Measurements from ENCODE around the gene LRIG3.

- TF ChIP-seq, protein P1, sequence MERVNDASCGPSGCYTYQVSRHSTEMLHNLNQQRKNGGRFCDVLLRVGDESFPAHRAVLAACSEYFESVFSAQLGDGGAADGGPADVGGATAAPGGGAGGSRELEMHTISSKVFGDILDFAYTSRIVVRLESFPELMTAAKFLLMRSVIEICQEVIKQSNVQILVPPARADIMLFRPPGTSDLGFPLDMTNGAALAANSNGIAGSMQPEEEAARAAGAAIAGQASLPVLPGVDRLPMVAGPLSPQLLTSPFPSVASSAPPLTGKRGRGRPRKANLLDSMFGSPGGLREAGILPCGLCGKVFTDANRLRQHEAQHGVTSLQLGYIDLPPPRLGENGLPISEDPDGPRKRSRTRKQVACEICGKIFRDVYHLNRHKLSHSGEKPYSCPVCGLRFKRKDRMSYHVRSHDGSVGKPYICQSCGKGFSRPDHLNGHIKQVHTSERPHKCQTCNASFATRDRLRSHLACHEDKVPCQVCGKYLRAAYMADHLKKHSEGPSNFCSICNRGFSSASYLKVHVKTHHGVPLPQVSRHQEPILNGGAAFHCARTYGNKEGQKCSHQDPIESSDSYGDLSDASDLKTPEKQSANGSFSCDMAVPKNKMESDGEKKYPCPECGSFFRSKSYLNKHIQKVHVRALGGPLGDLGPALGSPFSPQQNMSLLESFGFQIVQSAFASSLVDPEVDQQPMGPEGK (CRISPR knock-in tag; IDR thresholded peaks at IDR 0.05; ENCODE audit: borderline replicate concordance), result no peak
- TF ChIP-seq ESRRG (CRISPR knock-in tag; IDR thresholded peaks at IDR 0.05), result no peak
- TF ChIP-seq CSDC2 (CRISPR knock-in tag; IDR thresholded peaks at IDR 0.05), result no peak
- no peak for TF ChIP-seq SNAI2 (CRISPR knock-in tag; IDR thresholded peaks at IDR 0.05)
- no peak for TF ChIP-seq CREB5 (CRISPR knock-in tag; IDR thresholded peaks at IDR 0.05; ENCODE audit: low read depth)
Observed at GRCh38 chr12:58920102-58920960, at the start of gene LRIG3.

Data from SK-N-SH treated with all-trans-retinoic acid at 6 μM for 48 hours (cell line).